Ishikawa (cell line): ENCODE results near the gene IPCEF1.

Experiments used
- CEBPB ChIP-seq: IDR thresholded peaks from 2 replicates; pipeline ENCODE4 v1.6.1; 2012
- CREB1 ChIP-seq: IDR thresholded peaks from 2 replicates; pipeline ENCODE4 v1.6.1; 2012; ENCODE audit warnings: low read depth
- EGR1 ChIP-seq: IDR thresholded peaks from 2 replicates; pipeline ENCODE4 v1.6.1; 2012
- EP300 ChIP-seq: IDR thresholded peaks from 2 replicates; pipeline ENCODE4 v1.6.1; 2012; ENCODE audit warnings: borderline replicate concordance
- FOXM1 ChIP-seq: IDR thresholded peaks from 2 replicates; pipeline ENCODE4 v1.6.1; 2012; ENCODE audit warnings: low read depth, borderline replicate concordance
- NFIC ChIP-seq: IDR thresholded peaks from 2 replicates; pipeline ENCODE4 v1.6.1; 2012
- RAD21 ChIP-seq: IDR thresholded peaks from 2 replicates; pipeline ENCODE4 v1.6.1; 2012; ENCODE audit warnings: low read depth
- TAF1 ChIP-seq: IDR thresholded peaks from 2 replicates; pipeline ENCODE4 v1.6.1; 2012; ENCODE audit warnings: low read depth, mild to moderate bottlenecking
- TCF12 ChIP-seq: IDR thresholded peaks from 2 replicates; pipeline ENCODE4 v1.6.1; 2012; ENCODE audit warnings: low read depth
- TEAD4 ChIP-seq: IDR thresholded peaks from 2 replicates; pipeline ENCODE4 v1.6.1; 2012
- YY1 ChIP-seq: IDR thresholded peaks from 2 replicates; pipeline ENCODE4 v1.6.1; 2012; ENCODE audit warnings: low read depth
- ZBTB7A ChIP-seq: IDR thresholded peaks from 2 replicates; pipeline ENCODE4 v1.6.1; 2012; ENCODE audit warnings: low read depth
- TF ChIP-seq, protein P1 (sequence below): IDR thresholded peaks from 2 replicates; pipeline ENCODE4 v1.6.1; 2012
- TF ChIP-seq, protein P2 (sequence below): IDR thresholded peaks from 2 replicates; pipeline ENCODE4 v1.6.1; 2012; ENCODE audit warnings: low read depth, mild to moderate bottlenecking
- TF ChIP-seq, protein P3 (sequence below): IDR thresholded peaks from 2 replicates; pipeline ENCODE4 v1.6.1; 2012

Gene IPCEF1

DNA sequence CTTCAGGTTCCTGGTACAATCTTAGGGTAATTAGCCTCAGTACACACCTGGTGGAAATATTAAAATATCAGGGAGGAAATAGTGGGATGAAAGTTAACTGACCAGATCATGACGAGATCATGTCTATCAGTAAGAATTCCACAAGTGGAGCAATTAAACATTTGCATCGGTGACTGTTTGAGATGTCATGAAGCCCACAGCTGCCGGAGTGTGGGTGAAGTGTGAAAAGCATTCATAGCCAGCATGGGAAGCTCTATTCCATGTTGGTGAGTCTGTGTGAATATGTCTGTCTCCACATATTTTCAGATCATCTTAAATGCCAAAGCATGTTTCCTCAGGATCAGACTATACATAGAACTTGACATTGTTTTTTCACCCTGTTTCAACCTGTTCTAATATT lies 142.8 kb downstream of the IPCEF1 start:
- TF ChIP-seq, protein P1, sequence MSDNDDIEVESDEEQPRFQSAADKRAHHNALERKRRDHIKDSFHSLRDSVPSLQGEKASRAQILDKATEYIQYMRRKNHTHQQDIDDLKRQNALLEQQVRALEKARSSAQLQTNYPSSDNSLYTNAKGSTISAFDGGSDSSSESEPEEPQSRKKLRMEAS = no peak
- TF ChIP-seq YY1 (no peak), CREB1 (no peak), TCF12 (no peak), TAF1 (no peak), EP300 (no peak), NFIC (no peak)

DNA sequence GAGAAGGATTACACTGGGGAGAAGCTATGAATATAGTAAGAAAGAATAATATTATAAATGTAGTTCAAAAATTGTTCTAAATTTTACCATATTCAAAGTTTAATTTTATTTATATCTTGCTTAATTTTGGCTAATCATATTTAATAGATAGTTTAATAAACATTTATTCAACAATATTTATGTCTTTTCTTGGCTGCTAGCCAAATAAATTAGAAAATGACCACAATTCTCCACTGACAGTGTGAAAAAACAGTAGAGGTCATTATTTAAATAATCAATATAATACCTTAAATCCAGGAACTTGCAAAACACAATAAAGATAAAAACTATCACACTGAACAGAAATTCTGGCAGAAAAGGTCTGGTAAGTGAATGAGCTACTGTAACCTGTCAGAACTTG lies 145.9 kb downstream of the IPCEF1 start:
- no peak for TF ChIP-seq NFIC
- TF ChIP-seq, protein P2, sequence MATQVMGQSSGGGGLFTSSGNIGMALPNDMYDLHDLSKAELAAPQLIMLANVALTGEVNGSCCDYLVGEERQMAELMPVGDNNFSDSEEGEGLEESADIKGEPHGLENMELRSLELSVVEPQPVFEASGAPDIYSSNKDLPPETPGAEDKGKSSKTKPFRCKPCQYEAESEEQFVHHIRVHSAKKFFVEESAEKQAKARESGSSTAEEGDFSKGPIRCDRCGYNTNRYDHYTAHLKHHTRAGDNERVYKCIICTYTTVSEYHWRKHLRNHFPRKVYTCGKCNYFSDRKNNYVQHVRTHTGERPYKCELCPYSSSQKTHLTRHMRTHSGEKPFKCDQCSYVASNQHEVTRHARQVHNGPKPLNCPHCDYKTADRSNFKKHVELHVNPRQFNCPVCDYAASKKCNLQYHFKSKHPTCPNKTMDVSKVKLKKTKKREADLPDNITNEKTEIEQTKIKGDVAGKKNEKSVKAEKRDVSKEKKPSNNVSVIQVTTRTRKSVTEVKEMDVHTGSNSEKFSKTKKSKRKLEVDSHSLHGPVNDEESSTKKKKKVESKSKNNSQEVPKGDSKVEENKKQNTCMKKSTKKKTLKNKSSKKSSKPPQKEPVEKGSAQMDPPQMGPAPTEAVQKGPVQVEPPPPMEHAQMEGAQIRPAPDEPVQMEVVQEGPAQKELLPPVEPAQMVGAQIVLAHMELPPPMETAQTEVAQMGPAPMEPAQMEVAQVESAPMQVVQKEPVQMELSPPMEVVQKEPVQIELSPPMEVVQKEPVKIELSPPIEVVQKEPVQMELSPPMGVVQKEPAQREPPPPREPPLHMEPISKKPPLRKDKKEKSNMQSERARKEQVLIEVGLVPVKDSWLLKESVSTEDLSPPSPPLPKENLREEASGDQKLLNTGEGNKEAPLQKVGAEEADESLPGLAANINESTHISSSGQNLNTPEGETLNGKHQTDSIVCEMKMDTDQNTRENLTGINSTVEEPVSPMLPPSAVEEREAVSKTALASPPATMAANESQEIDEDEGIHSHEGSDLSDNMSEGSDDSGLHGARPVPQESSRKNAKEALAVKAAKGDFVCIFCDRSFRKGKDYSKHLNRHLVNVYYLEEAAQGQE = no peak
- TF ChIP-seq RAD21 = no peak
- TF ChIP-seq CEBPB = no peak
- no peak for TF ChIP-seq TCF12
- TF ChIP-seq YY1 = no peak
- no peak for TF ChIP-seq CREB1
- no peak for TF ChIP-seq ZBTB7A
- TF ChIP-seq FOXM1 = no peak
- TF ChIP-seq TAF1 = no peak
- TF ChIP-seq, protein P3, sequence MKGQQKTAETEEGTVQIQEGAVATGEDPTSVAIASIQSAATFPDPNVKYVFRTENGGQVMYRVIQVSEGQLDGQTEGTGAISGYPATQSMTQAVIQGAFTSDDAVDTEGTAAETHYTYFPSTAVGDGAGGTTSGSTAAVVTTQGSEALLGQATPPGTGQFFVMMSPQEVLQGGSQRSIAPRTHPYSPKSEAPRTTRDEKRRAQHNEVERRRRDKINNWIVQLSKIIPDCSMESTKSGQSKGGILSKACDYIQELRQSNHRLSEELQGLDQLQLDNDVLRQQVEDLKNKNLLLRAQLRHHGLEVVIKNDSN = no peak
- no peak for TF ChIP-seq EP300
- no peak for TF ChIP-seq TEAD4
- TF ChIP-seq, protein P1 = no peak
- no peak for TF ChIP-seq EGR1

DNA sequence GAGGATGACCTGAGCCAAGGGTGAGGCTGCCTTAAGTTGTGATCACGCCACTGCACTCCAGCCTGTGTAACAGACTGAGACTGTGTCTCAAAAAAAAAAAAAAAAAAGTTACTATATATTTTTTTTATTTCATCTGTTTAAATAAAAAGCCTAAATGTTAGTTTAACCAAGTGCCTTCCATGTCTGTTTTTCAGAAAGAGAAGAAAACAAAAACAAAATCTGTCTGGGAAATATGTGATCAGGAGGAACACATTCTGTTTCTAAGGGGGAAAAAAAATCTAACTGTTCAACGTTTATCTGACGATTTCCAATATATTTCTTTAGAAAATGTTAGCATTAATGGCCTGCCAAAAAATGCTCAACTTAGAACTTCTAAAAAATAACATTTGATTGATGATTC lies 147.0 kb downstream of the IPCEF1 start:
- TF ChIP-seq RAD21 = no peak
- TF ChIP-seq FOXM1 = no peak
- TF ChIP-seq CREB1 = no peak
- TF ChIP-seq, protein P1 = no peak
- no peak for TF ChIP-seq EGR1
- TF ChIP-seq CEBPB = no peak
- no peak for TF ChIP-seq TEAD4
- no peak for TF ChIP-seq TAF1
- TF ChIP-seq, protein P2 = no peak
- TF ChIP-seq ZBTB7A = no peak
- TF ChIP-seq, protein P3 = no peak
- no peak for TF ChIP-seq EP300

DNA sequence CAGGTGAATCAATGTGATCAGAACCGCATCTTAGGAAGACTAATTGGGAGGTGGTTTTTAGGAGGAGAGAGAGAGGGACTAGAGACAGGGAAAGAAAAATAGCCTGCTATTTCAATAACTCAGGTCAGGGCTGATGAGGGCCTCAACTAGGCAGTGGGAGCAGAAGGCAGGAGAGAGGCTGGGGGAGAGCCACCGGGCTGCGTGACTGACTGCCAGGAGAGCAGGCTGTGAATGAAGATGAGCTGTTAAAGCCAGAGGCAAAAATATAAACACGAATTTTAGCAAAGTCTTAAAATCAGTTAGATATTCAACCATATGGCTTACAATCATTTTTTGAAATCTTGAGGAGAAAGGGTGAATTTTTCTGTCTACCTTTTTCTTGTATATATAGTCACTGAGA lies 149.6 kb downstream of the IPCEF1 start:
- no peak for TF ChIP-seq EGR1
- TF ChIP-seq, protein P1 = no peak
- TF ChIP-seq TEAD4 = no peak
- no peak for TF ChIP-seq TCF12
- TF ChIP-seq RAD21 = no peak
- no peak for TF ChIP-seq EP300
- no peak for TF ChIP-seq ZBTB7A
- no peak for TF ChIP-seq TAF1
- TF ChIP-seq, protein P2 = no peak
- TF ChIP-seq FOXM1 = no peak
- no peak for TF ChIP-seq CREB1
- TF ChIP-seq, protein P3 = no peak
- no peak for TF ChIP-seq NFIC
- no peak for TF ChIP-seq YY1
- no peak for TF ChIP-seq CEBPB
